HepG2 (cell line): ENCODE measurements around the gene LSM12. TPM values are rescaled to one million over a fixed set of nuclear protein-coding genes. Genes with fewer than 3 reads are reported as not detected.

Source experiments
- AKAP8 ChIP-seq: sonication (generic); formaldehyde crosslinking; IDR thresholded peaks from 2 replicates; pipeline ENCODE4 v1.5.1; 2020; ENCODE audit warnings: mild to moderate bottlenecking, missing genetic modification reagents
- ATF1 ChIP-seq: IDR thresholded peaks from 2 replicates; pipeline ENCODE4 v1.6.1; 2016; ENCODE audit warnings: mild to moderate bottlenecking, control low read depth
- EHMT2 ChIP-seq: fragments of 200-600 bp; sonication (generic); IDR thresholded peaks from 2 replicates; pipeline ENCODE4 v1.7.0; 2017; ENCODE audit warnings: antibody characterized with exemption, low read depth, low read length, borderline replicate concordance
- ELF1 ChIP-seq: sonication (generic); formaldehyde crosslinking; IDR thresholded peaks from 2 replicates; pipeline ENCODE4 v1.4.0; 2020; ENCODE audit warnings: missing genetic modification reagents
- KDM5B ChIP-seq: sonication (generic); formaldehyde crosslinking; IDR thresholded peaks from 2 replicates; pipeline ENCODE4 v1.4.0; 2020; ENCODE audit warnings: missing genetic modification reagents, mild to moderate bottlenecking, borderline replicate concordance
- MAX ChIP-seq: IDR thresholded peaks from 2 replicates; pipeline ENCODE4 v1.6.1; 2012; ENCODE audit warnings: inconsistent platforms
- NR1H2 ChIP-seq: sonication (generic); formaldehyde crosslinking; IDR thresholded peaks from 2 replicates; pipeline ENCODE4 v1.8.1; 2022; ENCODE audit warnings: low read depth, missing genetic modification reagents, borderline replicate concordance
- POGK ChIP-seq: sonication (generic); formaldehyde crosslinking; conservative IDR thresholded peaks from 2 replicates; pipeline ENCODE4 v1.8.0; 2022; ENCODE audit warnings: mild to moderate bottlenecking, moderate library complexity, missing genetic modification reagents
- REST ChIP-seq, 2 experiments: IDR thresholded peaks; 2 replicates each; pipeline ENCODE4 v1.6.1; 2011 to 2012; ENCODE audit warnings: low read length in 2 of 2, borderline replicate concordance in 1 of 2, low read depth in 1 of 2, mild to moderate bottlenecking in 1 of 2, moderate library complexity in 1 of 2
- SATB2 ChIP-seq: sonication (generic); formaldehyde crosslinking; IDR thresholded peaks from 2 replicates; pipeline ENCODE4 v1.5.0; 2020; ENCODE audit warnings: missing genetic modification reagents
- SOX6 ChIP-seq, 2 experiments: fragments of 450-650 bp in 1 of 2; sonication (generic) in 1 of 2; formaldehyde crosslinking in 1 of 2; IDR thresholded peaks; 2 replicates each; pipeline versions ENCODE4 v1.4.0 to v1.6.1; 2017 to 2020; ENCODE audit warnings: antibody characterized with exemption in 1 of 2, mild to moderate bottlenecking in 1 of 2, missing genetic modification reagents in 1 of 2
- SP4 ChIP-seq: sonication (generic); formaldehyde crosslinking; IDR thresholded peaks from 2 replicates; pipeline ENCODE4 v1.8.1; 2023; ENCODE audit warnings: mild to moderate bottlenecking, missing genetic modification reagents
- TFDP2 ChIP-seq: sonication (generic); formaldehyde crosslinking; IDR thresholded peaks from 2 replicates; pipeline ENCODE4 v1.4.0; 2020; ENCODE audit warnings: missing genetic modification reagents
- XRCC5 ChIP-seq: fragments of 200-400 bp; formaldehyde crosslinking; optimal IDR thresholded peaks from 2 replicates; pipeline ENCODE3; 2017; ENCODE audit warnings: mild to moderate bottlenecking, low read length
- ZBTB43 ChIP-seq: sonication (generic); formaldehyde crosslinking; conservative IDR thresholded peaks from 2 replicates; pipeline ENCODE4 v1.4.0; 2020; ENCODE audit warnings: missing genetic modification reagents
- ZFP90 ChIP-seq: sonication (generic); formaldehyde crosslinking; IDR thresholded peaks from 2 replicates; pipeline ENCODE4 v1.8.0; 2022; ENCODE audit warnings: missing genetic modification reagents, mild to moderate bottlenecking, inconsistent platforms, borderline replicate concordance
- ZNF143 ChIP-seq: sonication (generic); formaldehyde crosslinking; IDR thresholded peaks from 2 replicates; pipeline ENCODE4 v1.4.0; 2020; ENCODE audit warnings: missing genetic modification reagents
- ZNF274 ChIP-seq: sonication (generic); formaldehyde crosslinking; IDR thresholded peaks from 2 replicates; pipeline ENCODE4 v1.5.1; 2020; ENCODE audit warnings: mild to moderate bottlenecking, missing genetic modification reagents
- ZNF430 ChIP-seq: sonication (generic); formaldehyde crosslinking; IDR thresholded peaks from 2 replicates; pipeline ENCODE4 v1.9.0; 2021; ENCODE audit warnings: mild to moderate bottlenecking, missing genetic modification reagents
- ZNF776 ChIP-seq: sonication (generic); formaldehyde crosslinking; IDR thresholded peaks from 2 replicates; pipeline ENCODE4 v1.4.0; 2020; ENCODE audit warnings: mild to moderate bottlenecking, missing genetic modification reagents
- ZNF780A ChIP-seq: sonication (generic); formaldehyde crosslinking; IDR thresholded peaks from 2 replicates; pipeline ENCODE4 v1.8.0; 2022; ENCODE audit warnings: mild to moderate bottlenecking, missing genetic modification reagents, moderate library complexity
- ZNF792 ChIP-seq: IDR thresholded peaks from 2 replicates; pipeline ENCODE4 v1.6.1; 2016
- polyA plus RNA-seq, 8 experiments: library from polyadenylated mRNA; depleted of rRNA in 3 of 8; stranded (reverse) in 7 of 8; unstranded in 1 of 8; fragments of >200 nt; fragmentation: Illumina TruSeq in 4 of 8; extraction: Trizol in 4 of 8; gene quantifications; 2 replicates each; pipeline versions ENCODE4 v1.2.1 to v1.2.3, GENCODE V29; 2011 to 2016; ENCODE audit warnings: low read depth in 4 of 8, missing spikeins in 1 of 8, mixed read lengths in 1 of 8; ENCODE audit not compliant: insufficient read depth in 1 of 8
- total RNA-seq, 5 experiments: library from RNA; depleted of rRNA; stranded (reverse); fragments of >200 nt; fragmentation: Illumina TruSeq; extraction: Trizol; gene quantifications; 2 replicates each; pipeline ENCODE4 v1.2.3, GENCODE V29; 2016; ENCODE audit warnings: low read depth in 1 of 5

Gene LSM12
- total and polyA plus RNA-seq, 2 of the 13 experiments (the other 11 are each of a cell fraction or from before 2014, with no cell fraction given): 52.8 to 55.7 TPM

- TF ChIP-seq POGK (CRISPR knock-in tag): peak; percentile 97
- no peak for TF ChIP-seq NR1H2
- peak; percentile 100 for TF ChIP-seq ZNF430 (CRISPR knock-in tag)
- TF ChIP-seq ZNF780A (CRISPR knock-in tag): no peak; the same call in 1 of the 2 replicates
- TF ChIP-seq SATB2 (CRISPR knock-in tag): no peak
- no peak for TF ChIP-seq SOX6 (IDR thresholded peaks at IDR 0.05)
- TF ChIP-seq SOX6 (CRISPR knock-in tag; IDR thresholded peaks at IDR 0.05): peak; percentile 98
- no peak for TF ChIP-seq ATF1 (CRISPR knock-in tag)
- peak; percentile 90 for TF ChIP-seq TFDP2
- TF ChIP-seq ELF1: peak; percentile 82
- no peak for TF ChIP-seq EHMT2
- TF ChIP-seq KDM5B (CRISPR knock-in tag): peak; percentile 95
- peak; percentile 92 for TF ChIP-seq ZNF776 (CRISPR knock-in tag)
- peak; percentile 76 for TF ChIP-seq ZNF274 (CRISPR knock-in tag)
- peak; percentile 89 for TF ChIP-seq MAX
- TF ChIP-seq ZNF143 (CRISPR knock-in tag): peak; percentile 48
- peak; percentile 87 for TF ChIP-seq ZNF792 (CRISPR knock-in tag)
- peak; percentile 45; the same call in 1 of the 2 replicates for TF ChIP-seq ZBTB43 (CRISPR knock-in tag)
- TF ChIP-seq XRCC5: peak; percentile 95
- peak; percentile 89 for TF ChIP-seq AKAP8 (CRISPR knock-in tag)
- peak; percentile 98 for TF ChIP-seq ZFP90 (CRISPR knock-in tag)
- peak; percentile 88 for TF ChIP-seq SP4
- peak in 1 of 2 experiments; percentile 72; a peak in 1 of 4 replicates for TF ChIP-seq REST (IDR thresholded peaks at IDR 0.05; ENCODE audit: borderline replicate concordance in 1 of 2, low read depth in 1 of 2, low read length in 2 of 2)
These were observed 44.6 kb upstream of the LSM12 start (continued) for GRCh38 chr17:44110823-44111633.
